WTC11 (cell line): ENCODE results near the gene PLA2G4E. TPM values are rescaled to one million over a fixed set of nuclear protein-coding genes. Genes with fewer than 3 reads are reported as not detected.

ENCODE experiments used
- ATAC-seq: fragments of 200-7000 bp; cut with Tn5 transposase; 2 replicates; pipeline ENCODE4 v1.10.0; 2021; ENCODE audit warnings: mild to moderate bottlenecking, moderate library complexity
- CTCF ChIA-PET: fragments of 300-600 bp; sonication (Branson Sonifier 250); formaldehyde crosslinking; loops from one replicate; lab custom pipeline; 2021; ENCODE audit warnings: antibody characterized with exemption; lab: Charles Lee
- POLR2A ChIA-PET: fragments of 350-600 bp; sonication (Branson Sonifier 250); formaldehyde crosslinking; loops from one replicate; lab custom pipeline; 2021; ENCODE audit warnings: antibody characterized with exemption; lab: Charles Lee
- DNase-seq: peaks from one replicate; pipeline ENCODE4 v3.0.0; 2021; ENCODE audit warnings: low spot score
- H3K27ac Mint-ChIP-seq: 2 replicates; pipeline ENCODE4 v1.8.0; 2021; ENCODE audit warnings: mixed read lengths
- H3K27me3 Mint-ChIP-seq: 2 replicates; pipeline ENCODE4 v1.8.0; 2021; ENCODE audit warnings: low read depth, mild to moderate bottlenecking, moderate library complexity, mixed read lengths
- H3K36me3 Mint-ChIP-seq: 2 replicates; pipeline ENCODE4 v1.8.0; 2021; ENCODE audit warnings: mixed read lengths
- H3K4me1 Mint-ChIP-seq: 2 replicates; pipeline ENCODE4 v1.8.0; 2022; ENCODE audit warnings: mixed read lengths
- H3K4me3 Mint-ChIP-seq: 2 replicates; pipeline ENCODE4 v1.8.0; 2021; ENCODE audit warnings: mild to moderate bottlenecking, moderate library complexity, mixed read lengths
- H3K9me3 Mint-ChIP-seq: 2 replicates; pipeline ENCODE4 v1.8.0; 2021; ENCODE audit warnings: mixed read lengths
- CBFB ChIP-seq: sonication (generic); formaldehyde crosslinking; IDR thresholded peaks from 2 replicates; pipeline ENCODE4 v1.8.1; 2022; ENCODE audit warnings: mild to moderate bottlenecking, low read depth, missing genetic modification reagents
- ETV6 ChIP-seq: sonication (generic); formaldehyde crosslinking; IDR thresholded peaks from 2 replicates; pipeline ENCODE4 v1.8.1; 2022; ENCODE audit warnings: mild to moderate bottlenecking, missing genetic modification reagents
- NR3C1 ChIP-seq: sonication (generic); formaldehyde crosslinking; conservative IDR thresholded peaks from 2 replicates; pipeline ENCODE4 v1.8.1; 2023; ENCODE audit warnings: low read depth, mild to moderate bottlenecking, missing genetic modification reagents
- OVOL2 ChIP-seq: fragments of 250-450 bp; sonication (Bioruptor Pico); IDR thresholded peaks from 2 replicates; pipeline ENCODE4 v1.9.0; 2021; ENCODE audit warnings: mild to moderate bottlenecking, borderline replicate concordance
- ZBTB21 ChIP-seq: sonication (generic); formaldehyde crosslinking; IDR thresholded peaks from 2 replicates; pipeline ENCODE4 v1.8.1; 2023; ENCODE audit warnings: mild to moderate bottlenecking, missing genetic modification reagents, borderline replicate concordance
- ZNF121 ChIP-seq: sonication (generic); formaldehyde crosslinking; IDR thresholded peaks from 2 replicates; pipeline ENCODE4 v1.8.0; 2023; ENCODE audit warnings: missing genetic modification reagents
- total RNA-seq: library from RNA; stranded (reverse); gene quantifications from 3 replicates; pipeline ENCODE4 v1.2.3, GENCODE V29; 2021
- TF ChIP-seq, protein P1 (sequence below): sonication (generic); formaldehyde crosslinking; IDR thresholded peaks from 2 replicates; pipeline ENCODE4 v1.8.0; 2022; ENCODE audit warnings: missing genetic modification reagents
- TF ChIP-seq, protein P2 (sequence below): sonication (generic); formaldehyde crosslinking; IDR thresholded peaks from 2 replicates; pipeline ENCODE4 v1.8.0; 2022; ENCODE audit warnings: mild to moderate bottlenecking, missing genetic modification reagents
- TF ChIP-seq, protein P3 (sequence below): fragments of 250-450 bp; sonication (Bioruptor Pico); IDR thresholded peaks from 2 replicates; pipeline ENCODE4 v1.9.0; 2021; ENCODE audit warnings: moderate library complexity, mild to moderate bottlenecking, inconsistent platforms, borderline replicate concordance
- TF ChIP-seq, protein P4 (sequence below): sonication (generic); formaldehyde crosslinking; IDR thresholded peaks from 2 replicates; pipeline ENCODE4 v1.8.0; 2023; ENCODE audit warnings: missing genetic modification reagents
- TF ChIP-seq, protein P5 (sequence below): fragments of 250-450 bp; sonication (Bioruptor Pico); IDR thresholded peaks from 2 replicates; pipeline ENCODE4 v1.9.0; 2021; ENCODE audit warnings: mild to moderate bottlenecking, borderline replicate concordance
- TF ChIP-seq, protein P6 (sequence below): sonication (generic); formaldehyde crosslinking; IDR thresholded peaks from 2 replicates; pipeline ENCODE4 v1.8.1; 2023; ENCODE audit warnings: mild to moderate bottlenecking, missing genetic modification reagents
- TF ChIP-seq, protein P7 (sequence below): sonication (generic); formaldehyde crosslinking; IDR thresholded peaks from 2 replicates; pipeline ENCODE4 v1.8.0; 2023; ENCODE audit warnings: mild to moderate bottlenecking, missing genetic modification reagents
- TF ChIP-seq, protein P8 (sequence below): sonication (generic); formaldehyde crosslinking; IDR thresholded peaks from 2 replicates; pipeline ENCODE4 v1.8.1; 2023; ENCODE audit warnings: mild to moderate bottlenecking, missing genetic modification reagents, borderline replicate concordance
- TF ChIP-seq, protein P9 (sequence below): sonication (generic); formaldehyde crosslinking; IDR thresholded peaks from 2 replicates; pipeline ENCODE4 v1.8.0; 2022; ENCODE audit warnings: mild to moderate bottlenecking, missing genetic modification reagents

PLA2G4E gene
- total RNA-seq, 1 experiment from 2014 or later: not detected

DNA sequence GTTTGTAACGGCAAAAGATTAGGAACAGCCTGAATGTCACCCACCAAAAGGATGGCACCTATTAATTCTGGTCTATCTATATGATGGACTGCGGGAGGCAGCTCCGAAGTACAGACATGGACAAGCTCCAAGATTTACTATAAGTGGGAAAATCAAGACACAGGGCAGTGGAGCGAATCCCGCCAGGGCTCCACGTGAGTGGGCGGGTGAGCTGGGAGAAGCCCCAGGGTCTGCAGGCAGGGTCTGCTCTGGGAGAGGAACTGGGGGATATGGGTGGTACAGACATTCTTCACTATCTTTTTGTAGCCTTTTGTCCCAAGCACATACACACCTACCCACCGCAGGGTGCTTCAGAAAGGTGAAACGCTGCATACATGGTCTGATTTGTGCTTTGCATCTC, 88.7 kb downstream of the PLA2G4E start:
- TF ChIP-seq, protein P1, sequence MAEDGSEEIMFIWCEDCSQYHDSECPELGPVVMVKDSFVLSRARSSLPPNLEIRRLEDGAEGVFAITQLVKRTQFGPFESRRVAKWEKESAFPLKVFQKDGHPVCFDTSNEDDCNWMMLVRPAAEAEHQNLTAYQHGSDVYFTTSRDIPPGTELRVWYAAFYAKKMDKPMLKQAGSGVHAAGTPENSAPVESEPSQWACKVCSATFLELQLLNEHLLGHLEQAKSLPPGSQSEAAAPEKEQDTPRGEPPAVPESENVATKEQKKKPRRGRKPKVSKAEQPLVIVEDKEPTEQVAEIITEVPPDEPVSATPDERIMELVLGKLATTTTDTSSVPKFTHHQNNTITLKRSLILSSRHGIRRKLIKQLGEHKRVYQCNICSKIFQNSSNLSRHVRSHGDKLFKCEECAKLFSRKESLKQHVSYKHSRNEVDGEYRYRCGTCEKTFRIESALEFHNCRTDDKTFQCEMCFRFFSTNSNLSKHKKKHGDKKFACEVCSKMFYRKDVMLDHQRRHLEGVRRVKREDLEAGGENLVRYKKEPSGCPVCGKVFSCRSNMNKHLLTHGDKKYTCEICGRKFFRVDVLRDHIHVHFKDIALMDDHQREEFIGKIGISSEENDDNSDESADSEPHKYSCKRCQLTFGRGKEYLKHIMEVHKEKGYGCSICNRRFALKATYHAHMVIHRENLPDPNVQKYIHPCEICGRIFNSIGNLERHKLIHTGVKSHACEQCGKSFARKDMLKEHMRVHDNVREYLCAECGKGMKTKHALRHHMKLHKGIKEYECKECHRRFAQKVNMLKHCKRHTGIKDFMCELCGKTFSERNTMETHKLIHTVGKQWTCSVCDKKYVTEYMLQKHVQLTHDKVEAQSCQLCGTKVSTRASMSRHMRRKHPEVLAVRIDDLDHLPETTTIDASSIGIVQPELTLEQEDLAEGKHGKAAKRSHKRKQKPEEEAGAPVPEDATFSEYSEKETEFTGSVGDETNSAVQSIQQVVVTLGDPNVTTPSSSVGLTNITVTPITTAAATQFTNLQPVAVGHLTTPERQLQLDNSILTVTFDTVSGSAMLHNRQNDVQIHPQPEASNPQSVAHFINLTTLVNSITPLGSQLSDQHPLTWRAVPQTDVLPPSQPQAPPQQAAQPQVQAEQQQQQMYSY (CRISPR knock-in tag): no peak
- TF ChIP-seq, protein P2, sequence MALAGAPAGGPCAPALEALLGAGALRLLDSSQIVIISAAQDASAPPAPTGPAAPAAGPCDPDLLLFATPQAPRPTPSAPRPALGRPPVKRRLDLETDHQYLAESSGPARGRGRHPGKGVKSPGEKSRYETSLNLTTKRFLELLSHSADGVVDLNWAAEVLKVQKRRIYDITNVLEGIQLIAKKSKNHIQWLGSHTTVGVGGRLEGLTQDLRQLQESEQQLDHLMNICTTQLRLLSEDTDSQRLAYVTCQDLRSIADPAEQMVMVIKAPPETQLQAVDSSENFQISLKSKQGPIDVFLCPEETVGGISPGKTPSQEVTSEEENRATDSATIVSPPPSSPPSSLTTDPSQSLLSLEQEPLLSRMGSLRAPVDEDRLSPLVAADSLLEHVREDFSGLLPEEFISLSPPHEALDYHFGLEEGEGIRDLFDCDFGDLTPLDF (CRISPR knock-in tag): no peak
- TF ChIP-seq, protein P3, sequence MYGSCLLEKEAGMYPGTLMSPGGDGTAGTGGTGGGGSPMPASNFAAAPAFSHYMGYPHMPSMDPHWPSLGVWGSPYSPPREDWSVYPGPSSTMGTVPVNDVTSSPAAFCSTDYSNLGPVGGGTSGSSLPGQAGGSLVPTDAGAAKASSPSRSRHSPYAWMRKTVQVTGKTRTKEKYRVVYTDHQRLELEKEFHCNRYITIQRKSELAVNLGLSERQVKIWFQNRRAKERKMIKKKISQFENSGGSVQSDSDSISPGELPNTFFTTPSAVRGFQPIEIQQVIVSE (CRISPR knock-in tag): no peak
- TF ChIP-seq, protein P4, sequence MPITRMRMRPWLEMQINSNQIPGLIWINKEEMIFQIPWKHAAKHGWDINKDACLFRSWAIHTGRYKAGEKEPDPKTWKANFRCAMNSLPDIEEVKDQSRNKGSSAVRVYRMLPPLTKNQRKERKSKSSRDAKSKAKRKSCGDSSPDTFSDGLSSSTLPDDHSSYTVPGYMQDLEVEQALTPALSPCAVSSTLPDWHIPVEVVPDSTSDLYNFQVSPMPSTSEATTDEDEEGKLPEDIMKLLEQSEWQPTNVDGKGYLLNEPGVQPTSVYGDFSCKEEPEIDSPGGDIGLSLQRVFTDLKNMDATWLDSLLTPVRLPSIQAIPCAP (CRISPR knock-in tag): no peak
- TF ChIP-seq, protein P5, sequence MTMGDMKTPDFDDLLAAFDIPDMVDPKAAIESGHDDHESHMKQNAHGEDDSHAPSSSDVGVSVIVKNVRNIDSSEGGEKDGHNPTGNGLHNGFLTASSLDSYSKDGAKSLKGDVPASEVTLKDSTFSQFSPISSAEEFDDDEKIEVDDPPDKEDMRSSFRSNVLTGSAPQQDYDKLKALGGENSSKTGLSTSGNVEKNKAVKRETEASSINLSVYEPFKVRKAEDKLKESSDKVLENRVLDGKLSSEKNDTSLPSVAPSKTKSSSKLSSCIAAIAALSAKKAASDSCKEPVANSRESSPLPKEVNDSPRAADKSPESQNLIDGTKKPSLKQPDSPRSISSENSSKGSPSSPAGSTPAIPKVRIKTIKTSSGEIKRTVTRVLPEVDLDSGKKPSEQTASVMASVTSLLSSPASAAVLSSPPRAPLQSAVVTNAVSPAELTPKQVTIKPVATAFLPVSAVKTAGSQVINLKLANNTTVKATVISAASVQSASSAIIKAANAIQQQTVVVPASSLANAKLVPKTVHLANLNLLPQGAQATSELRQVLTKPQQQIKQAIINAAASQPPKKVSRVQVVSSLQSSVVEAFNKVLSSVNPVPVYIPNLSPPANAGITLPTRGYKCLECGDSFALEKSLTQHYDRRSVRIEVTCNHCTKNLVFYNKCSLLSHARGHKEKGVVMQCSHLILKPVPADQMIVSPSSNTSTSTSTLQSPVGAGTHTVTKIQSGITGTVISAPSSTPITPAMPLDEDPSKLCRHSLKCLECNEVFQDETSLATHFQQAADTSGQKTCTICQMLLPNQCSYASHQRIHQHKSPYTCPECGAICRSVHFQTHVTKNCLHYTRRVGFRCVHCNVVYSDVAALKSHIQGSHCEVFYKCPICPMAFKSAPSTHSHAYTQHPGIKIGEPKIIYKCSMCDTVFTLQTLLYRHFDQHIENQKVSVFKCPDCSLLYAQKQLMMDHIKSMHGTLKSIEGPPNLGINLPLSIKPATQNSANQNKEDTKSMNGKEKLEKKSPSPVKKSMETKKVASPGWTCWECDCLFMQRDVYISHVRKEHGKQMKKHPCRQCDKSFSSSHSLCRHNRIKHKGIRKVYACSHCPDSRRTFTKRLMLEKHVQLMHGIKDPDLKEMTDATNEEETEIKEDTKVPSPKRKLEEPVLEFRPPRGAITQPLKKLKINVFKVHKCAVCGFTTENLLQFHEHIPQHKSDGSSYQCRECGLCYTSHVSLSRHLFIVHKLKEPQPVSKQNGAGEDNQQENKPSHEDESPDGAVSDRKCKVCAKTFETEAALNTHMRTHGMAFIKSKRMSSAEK (CRISPR knock-in tag): no peak
- TF ChIP-seq ETV6 (CRISPR knock-in tag) (no peak), ZBTB21 (CRISPR knock-in tag) (no peak), NR3C1 (CRISPR knock-in tag) (no peak), OVOL2 (CRISPR knock-in tag) (no peak), CBFB (CRISPR knock-in tag) (no peak), ZNF121 (CRISPR knock-in tag) (no peak)
- TF ChIP-seq, protein P6, sequence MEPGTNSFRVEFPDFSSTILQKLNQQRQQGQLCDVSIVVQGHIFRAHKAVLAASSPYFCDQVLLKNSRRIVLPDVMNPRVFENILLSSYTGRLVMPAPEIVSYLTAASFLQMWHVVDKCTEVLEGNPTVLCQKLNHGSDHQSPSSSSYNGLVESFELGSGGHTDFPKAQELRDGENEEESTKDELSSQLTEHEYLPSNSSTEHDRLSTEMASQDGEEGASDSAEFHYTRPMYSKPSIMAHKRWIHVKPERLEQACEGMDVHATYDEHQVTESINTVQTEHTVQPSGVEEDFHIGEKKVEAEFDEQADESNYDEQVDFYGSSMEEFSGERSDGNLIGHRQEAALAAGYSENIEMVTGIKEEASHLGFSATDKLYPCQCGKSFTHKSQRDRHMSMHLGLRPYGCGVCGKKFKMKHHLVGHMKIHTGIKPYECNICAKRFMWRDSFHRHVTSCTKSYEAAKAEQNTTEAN (CRISPR knock-in tag): no peak
- TF ChIP-seq, protein P7, sequence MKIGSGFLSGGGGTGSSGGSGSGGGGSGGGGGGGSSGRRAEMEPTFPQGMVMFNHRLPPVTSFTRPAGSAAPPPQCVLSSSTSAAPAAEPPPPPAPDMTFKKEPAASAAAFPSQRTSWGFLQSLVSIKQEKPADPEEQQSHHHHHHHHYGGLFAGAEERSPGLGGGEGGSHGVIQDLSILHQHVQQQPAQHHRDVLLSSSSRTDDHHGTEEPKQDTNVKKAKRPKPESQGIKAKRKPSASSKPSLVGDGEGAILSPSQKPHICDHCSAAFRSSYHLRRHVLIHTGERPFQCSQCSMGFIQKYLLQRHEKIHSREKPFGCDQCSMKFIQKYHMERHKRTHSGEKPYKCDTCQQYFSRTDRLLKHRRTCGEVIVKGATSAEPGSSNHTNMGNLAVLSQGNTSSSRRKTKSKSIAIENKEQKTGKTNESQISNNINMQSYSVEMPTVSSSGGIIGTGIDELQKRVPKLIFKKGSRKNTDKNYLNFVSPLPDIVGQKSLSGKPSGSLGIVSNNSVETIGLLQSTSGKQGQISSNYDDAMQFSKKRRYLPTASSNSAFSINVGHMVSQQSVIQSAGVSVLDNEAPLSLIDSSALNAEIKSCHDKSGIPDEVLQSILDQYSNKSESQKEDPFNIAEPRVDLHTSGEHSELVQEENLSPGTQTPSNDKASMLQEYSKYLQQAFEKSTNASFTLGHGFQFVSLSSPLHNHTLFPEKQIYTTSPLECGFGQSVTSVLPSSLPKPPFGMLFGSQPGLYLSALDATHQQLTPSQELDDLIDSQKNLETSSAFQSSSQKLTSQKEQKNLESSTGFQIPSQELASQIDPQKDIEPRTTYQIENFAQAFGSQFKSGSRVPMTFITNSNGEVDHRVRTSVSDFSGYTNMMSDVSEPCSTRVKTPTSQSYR (CRISPR knock-in tag): no peak
- TF ChIP-seq, protein P8, sequence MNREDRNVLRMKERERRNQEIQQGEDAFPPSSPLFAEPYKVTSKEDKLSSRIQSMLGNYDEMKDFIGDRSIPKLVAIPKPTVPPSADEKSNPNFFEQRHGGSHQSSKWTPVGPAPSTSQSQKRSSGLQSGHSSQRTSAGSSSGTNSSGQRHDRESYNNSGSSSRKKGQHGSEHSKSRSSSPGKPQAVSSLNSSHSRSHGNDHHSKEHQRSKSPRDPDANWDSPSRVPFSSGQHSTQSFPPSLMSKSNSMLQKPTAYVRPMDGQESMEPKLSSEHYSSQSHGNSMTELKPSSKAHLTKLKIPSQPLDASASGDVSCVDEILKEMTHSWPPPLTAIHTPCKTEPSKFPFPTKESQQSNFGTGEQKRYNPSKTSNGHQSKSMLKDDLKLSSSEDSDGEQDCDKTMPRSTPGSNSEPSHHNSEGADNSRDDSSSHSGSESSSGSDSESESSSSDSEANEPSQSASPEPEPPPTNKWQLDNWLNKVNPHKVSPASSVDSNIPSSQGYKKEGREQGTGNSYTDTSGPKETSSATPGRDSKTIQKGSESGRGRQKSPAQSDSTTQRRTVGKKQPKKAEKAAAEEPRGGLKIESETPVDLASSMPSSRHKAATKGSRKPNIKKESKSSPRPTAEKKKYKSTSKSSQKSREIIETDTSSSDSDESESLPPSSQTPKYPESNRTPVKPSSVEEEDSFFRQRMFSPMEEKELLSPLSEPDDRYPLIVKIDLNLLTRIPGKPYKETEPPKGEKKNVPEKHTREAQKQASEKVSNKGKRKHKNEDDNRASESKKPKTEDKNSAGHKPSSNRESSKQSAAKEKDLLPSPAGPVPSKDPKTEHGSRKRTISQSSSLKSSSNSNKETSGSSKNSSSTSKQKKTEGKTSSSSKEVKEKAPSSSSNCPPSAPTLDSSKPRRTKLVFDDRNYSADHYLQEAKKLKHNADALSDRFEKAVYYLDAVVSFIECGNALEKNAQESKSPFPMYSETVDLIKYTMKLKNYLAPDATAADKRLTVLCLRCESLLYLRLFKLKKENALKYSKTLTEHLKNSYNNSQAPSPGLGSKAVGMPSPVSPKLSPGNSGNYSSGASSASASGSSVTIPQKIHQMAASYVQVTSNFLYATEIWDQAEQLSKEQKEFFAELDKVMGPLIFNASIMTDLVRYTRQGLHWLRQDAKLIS: no peak
- TF ChIP-seq, protein P9, sequence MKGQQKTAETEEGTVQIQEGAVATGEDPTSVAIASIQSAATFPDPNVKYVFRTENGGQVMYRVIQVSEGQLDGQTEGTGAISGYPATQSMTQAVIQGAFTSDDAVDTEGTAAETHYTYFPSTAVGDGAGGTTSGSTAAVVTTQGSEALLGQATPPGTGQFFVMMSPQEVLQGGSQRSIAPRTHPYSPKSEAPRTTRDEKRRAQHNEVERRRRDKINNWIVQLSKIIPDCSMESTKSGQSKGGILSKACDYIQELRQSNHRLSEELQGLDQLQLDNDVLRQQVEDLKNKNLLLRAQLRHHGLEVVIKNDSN: no peak
- no peak for ATAC-seq
- POLR2A ChIA-PET: interaction anchor here (0.9 kb wide), 1 partner anchor 40 kb away, joined by 3 read pairs; the partner anchor contains the start of gene EHD4
- no peaks in the 10 kb centered on the region for H3K27me3 Mint-ChIP-seq
- CTCF ChIA-PET: interaction anchor here (1.1 to 1.2 kb wide), 4 partner anchors 24 to 158 kb away, joined by 3 to 4 read pairs (median 3); partner anchors contain the start of gene MAPKBP1
- peaks cover 4% of the 10 kb centered on the region; the same call in 1 of the 2 replicates for H3K36me3 Mint-ChIP-seq
- H3K4me1 Mint-ChIP-seq: peaks cover 54% of the 10 kb centered on the region
- H3K4me3 Mint-ChIP-seq: no peak overlapping the region
- DNase-seq: no peak
- 0 out of 2 replicates have a peak overlapping the region, but pooled peaks have one; percentile 24 for H3K27ac Mint-ChIP-seq
- no peaks in the 10 kb centered on the region for H3K9me3 Mint-ChIP-seq
